Stimulated activated CD8-positive, alpha-beta memory T cell treated with anti-CD3 and anti-CD28 coated beads, Interleukin-15, amount 100 ng/mL, for 4 hours (primary cell): ENCODE data around the gene SYNDIG1.

Source experiments
- DNase-seq, 2 donors: peaks; one replicate each; pipeline ENCODE4 v3.0.0-alpha.2; 2020; ENCODE audit warnings: low read depth in 2 of 2

SYNDIG1 gene

GRCh38 chr20:24691901-24692351, 222.5 kb downstream of the SYNDIG1 start:
- DNase-seq: no peak

DNA sequence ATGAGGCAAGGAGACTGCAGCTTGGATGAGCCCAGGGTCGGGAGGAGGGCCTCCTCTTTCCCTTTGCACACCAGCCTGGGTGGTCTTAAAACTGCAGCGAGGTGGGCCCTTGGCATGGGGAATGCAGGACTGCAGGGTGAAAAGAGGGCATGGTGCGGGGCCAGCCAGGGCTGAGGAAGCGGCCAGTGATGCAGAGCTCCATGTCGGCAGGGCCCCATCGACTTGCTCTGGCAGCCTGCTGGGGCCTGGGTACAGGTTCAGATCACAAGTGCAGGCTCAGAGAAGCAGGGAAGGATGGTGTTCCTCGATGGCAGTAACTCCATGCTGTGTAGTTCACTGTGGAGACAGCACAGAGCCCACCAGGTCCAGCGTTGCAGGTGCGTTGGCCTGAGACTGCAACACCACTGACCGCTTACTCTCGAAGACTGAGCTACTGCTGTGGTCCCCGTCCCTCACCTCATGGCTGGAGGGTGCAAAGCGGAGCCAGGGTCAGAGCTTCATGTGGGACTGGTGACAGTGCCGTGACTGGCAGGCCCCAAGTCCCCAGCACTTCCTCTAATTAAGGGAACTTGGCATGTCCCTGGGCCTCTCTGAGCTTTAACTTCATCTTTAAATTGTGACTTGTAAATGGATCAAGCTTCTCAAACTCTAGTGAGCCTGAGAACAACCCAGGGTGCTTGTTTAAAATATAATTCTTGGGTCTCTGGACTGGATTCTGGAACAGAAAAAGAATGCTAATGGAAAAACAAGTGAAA, 223.2 kb downstream of the SYNDIG1 start:
- no peak for DNase-seq

DNA sequence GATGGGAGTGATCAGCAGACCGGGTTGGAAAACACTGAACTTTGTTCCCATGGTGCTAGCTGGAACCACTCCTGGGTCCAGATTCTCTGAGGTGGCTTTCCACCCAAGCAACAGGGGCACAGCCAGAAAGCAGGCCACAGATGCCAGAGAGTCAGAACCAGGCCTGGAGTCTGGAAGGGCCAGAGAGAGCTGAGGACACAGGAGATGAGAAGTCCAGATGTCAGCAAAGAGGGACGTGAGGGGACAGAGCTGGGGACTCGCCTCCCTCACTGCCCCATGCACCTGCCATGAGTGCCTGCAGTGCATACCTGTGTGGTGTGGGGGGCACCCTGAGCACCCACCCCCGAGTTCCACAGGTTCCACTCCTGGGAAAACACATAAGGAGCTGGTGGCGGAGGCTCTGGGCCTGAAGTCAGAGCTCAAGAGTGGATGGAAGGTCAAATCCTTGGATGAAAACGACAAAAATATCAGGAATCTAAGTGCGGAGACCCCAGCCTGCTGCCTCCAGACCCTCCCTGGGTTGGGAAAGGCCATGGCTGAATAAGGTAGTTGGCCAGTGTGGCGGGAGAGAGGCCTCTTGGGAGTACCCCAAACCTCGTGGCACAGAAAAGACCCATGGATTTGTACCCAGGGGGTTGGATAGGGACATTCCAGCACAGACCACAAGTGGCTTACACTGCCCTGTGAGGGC, 224.2 kb downstream of the SYNDIG1 start:
- DNase-seq: no peak

GRCh38 chr20:24694157-24694726, 224.8 kb downstream of the SYNDIG1 start:
- no peak for DNase-seq

DNA sequence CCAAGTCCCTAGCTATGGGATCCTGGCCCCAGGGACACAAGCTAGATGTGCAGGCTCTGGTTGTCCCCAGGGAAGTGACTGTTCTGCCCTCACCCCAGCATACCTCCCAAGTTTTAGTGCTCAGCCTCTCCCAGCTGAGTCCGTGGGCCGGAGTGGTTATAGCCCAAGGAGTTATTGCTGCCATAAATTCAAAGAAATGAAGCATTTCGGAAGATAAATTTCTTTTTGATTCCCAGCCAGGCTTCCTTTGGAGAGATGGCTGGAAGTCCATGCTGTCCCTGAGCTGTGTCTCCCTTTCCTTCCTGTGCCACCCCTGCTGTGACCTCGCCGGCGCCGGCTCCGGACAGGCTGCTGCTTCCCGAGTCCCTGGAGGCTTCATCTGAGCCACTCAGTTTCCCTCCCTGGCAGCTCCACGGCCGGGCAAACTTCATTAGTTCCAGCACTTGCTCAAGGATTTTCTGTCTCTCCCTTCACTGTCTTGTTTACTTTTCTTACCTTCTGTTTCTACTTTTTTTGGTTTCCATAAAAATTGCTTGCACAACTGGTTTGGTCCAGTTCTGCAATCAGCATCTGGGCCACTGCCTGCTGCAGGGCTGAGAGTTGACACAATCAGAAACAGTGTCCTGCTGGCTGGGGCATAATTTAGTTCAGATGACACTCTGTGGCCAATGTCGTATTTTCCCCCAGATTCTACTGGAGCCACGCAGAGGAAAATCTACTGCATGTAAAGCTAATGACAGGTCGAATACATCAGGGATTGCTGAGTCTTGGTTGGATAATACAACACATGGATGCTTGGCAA, 225.5 kb downstream of the SYNDIG1 start:
- DNase-seq: no peak

DNA sequence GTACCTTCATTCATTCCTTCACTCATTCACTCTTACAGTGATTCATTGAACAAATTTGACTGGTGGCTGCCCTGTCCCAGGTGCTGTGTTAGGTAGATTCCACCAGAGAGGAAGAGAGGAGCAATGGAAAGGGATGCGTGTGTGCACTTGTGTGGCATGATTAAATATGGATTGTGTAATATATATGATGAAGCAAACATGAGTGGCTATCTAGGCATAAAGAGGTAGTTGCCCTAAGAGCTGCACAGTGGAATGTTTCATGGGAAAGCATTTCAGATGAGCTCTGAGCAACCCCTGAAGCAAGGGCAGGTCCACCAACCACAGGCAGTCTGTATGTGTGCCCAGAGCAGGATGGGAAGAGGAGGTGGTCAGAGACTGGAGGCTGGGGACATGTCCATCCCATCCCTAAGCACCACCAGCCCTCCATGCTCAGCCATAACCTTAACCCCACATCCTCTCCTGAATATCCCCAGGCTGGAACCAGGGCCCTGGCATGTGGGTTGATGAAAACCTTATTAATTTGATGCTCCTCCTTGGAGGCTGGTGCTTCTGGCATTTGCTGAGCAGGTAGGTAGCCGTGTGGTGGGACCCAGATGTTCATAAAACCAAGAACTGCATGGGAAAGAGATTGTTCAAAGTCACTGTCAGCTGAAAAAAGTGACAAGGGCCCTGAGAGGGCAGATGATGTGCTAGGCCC, 226.2 kb downstream of the SYNDIG1 start:
- no peak for DNase-seq

- no peak for DNase-seq
Observed at GRCh38 chr20:24696396-24696795, 227.0 kb downstream of the SYNDIG1 start.

GRCh38 chr20:24697411-24697810, 228.0 kb downstream of the SYNDIG1 start:
- DNase-seq: no peak

GRCh38 chr20:24698189-24698588, 228.8 kb downstream of the SYNDIG1 start:
- no peak for DNase-seq

GRCh38 chr20:24698706-24699206, 229.3 kb downstream of the SYNDIG1 start:
- DNase-seq: no peak

GRCh38 chr20:24699321-24700165, 230.1 kb downstream of the SYNDIG1 start:
- no peak for DNase-seq

GRCh38 chr20:24700166-24700860, 230.9 kb downstream of the SYNDIG1 start:
- DNase-seq: no peak

GRCh38 chr20:24701027-24701426, 231.6 kb downstream of the SYNDIG1 start:
- no peak for DNase-seq

DNA sequence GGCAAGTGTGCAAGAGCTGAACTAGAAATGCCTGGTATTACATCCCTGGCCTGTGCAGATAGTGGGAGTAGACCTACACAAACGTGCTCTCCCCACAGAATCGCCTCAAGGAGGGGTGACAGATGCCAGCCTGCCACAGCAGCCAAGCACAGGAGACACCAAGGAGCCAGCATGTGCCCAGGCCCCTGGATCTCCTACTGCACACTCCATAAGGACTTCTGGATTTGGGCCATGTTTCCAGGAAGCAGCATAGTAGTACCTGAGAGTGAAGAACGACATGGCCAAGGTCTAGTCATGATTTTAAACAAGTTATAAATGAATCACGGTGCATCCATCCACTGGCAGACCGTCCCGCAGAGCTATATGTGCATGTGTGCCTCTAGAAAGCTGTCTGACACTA, 232.2 kb downstream of the SYNDIG1 start:
- DNase-seq: no peak

- no peak for DNase-seq
Observed at GRCh38 chr20:24702501-24703283, 233.3 kb downstream of the SYNDIG1 start.

GRCh38 chr20:24703284-24703610, 233.8 kb downstream of the SYNDIG1 start:
- DNase-seq: no peak

GRCh38 chr20:24704899-24705298, 235.5 kb downstream of the SYNDIG1 start:
- no peak for DNase-seq

- DNase-seq: no peak
Observed at GRCh38 chr20:24705486-24705885, 236.1 kb downstream of the SYNDIG1 start.
